Skin of body (tissue), 2 donors: ENCODE results near the gene CHAT. TPM values are rescaled to one million over a fixed set of nuclear protein-coding genes. Genes with fewer than 3 reads are reported as not detected.

Experiments used
- DNase-seq: peaks from one replicate; lab custom pipeline; 2025; lab: John Stamatoyannopoulos, UW
- total RNA-seq: library from RNA; depleted of rRNA; stranded (reverse); fragments of >200 nt; gene quantifications from one replicate; pipeline ENCODE4 v1.2.3, GENCODE V29; 2014

CHAT gene
- total RNA-seq, 1 donor from 2014 or later: not detected

DNA sequence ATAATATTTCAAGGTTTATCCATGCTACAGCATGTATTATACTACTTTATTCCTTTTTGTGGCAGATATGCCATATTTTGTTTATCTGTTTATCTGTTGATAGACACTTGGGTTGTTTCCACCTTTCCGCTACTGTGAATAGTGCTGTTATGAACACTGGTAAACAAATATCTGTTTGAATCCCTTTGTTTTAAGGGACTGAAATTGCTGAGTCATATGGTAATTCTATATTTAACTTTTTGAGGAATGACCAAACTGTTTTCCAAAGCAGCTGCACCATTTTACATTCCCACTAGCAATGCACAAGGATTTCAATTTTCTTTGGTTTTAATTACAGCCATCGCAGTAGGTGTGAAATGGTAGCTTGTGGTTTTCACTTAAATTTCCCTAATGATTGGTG, 69.0 kb downstream of the CHAT start:
- no peak for DNase-seq

DNA sequence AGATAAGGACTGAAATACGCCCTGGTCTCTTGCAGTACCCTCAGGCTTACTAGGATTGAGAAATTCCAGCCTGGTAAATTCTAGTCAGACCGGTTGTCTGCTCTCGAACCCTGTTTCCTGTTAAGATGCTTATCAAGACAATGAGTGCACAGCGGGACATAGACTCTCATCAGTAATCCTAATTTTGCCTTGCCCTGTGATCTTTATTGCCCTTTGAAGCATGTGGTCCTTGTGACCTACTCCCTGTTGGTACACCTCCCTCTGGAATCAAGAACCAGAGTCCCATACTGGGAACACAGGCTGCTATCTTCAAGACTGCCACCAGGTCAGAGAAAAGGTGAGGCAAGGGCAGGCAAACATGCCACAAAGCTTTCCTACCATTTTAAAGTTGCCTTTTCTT, 72.8 kb downstream of the CHAT start:
- DNase-seq: no peak

DNA sequence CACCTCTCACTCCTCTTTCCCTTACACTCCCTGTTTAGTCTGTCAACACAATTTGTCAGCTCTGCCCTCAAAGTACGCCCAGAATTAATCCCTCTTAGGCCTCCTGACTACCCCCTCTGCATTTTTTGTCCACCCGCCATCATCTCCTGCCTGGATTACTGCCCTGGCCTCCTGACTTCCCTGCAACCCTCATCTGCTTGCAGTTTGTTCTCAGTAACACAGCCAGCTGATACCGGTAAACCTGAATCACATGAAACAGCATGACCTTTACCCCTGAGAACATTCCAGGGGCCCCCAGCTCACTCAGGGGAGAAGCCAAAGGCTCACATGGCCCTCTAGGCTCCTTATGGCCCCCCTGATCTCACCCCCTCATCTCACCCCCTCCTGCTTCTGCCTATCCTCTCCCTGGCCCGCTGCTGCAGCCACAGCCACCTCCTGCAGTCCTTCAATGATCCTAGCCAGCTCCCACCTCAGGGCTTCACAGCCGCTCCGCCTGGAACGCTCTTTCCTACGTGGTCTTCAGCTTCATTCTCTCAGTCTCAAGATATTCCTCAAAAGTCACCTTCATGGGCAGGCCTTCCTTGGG, 74.5 kb downstream of the CHAT start:
- no peak for DNase-seq

GRCh38 chr10:49688920-49689319, 75.1 kb downstream of the CHAT start:
- DNase-seq: no peak

DNA sequence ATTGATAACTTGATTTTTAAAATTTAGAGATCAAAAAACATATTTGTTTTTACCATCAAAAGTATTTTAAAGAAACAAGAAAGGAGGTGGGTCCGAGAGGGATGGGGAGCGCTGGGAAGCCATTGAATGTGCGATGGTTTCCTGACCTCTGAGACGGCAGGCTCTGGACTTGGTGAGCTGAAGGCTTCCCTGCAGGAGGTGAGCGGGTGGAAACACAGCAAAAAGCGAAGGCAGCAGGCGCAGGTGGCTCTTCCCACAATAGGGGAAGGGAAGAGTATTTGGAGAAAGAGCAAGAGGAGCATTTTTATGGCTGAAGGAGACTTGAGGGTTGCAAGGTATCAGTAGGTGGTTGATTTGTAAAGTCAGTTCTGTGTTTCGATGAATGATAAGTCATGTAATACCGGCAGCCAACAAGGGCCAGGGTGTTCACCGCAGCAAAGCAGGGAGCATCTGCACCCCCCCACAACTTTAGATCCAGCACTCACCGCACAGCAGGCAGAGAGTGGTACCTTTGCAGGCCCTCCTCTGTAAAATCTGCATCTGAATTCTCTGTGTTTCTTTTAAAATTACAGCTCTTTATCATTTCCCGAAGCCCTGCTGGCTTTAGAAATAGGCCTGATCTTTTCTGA, 76.2 kb downstream of the CHAT start:
- no peak for DNase-seq

- DNase-seq: no peak
Measured at GRCh38 chr10:49690698-49691356, 77.0 kb downstream of the CHAT start.

DNA sequence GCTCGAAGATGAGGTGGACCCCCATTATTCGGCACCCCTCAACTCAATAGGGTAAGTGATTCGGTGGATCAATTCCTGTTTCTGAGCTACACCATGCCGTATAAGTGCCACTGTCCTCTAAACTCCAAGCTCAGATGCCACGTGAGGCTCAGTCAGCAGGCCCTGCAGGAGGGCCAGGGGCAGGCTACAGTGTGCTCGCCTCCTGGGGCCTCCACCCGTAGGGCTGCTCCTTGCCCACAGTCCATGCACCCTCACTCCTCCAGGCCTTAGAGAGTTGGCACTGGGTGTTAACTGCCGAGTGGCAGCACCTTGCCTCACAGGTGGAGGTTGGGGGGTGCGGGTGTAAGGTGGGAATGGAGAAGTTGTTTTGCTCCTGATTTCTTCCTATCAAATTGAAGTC, 77.8 kb downstream of the CHAT start:
- no peak for DNase-seq

DNA sequence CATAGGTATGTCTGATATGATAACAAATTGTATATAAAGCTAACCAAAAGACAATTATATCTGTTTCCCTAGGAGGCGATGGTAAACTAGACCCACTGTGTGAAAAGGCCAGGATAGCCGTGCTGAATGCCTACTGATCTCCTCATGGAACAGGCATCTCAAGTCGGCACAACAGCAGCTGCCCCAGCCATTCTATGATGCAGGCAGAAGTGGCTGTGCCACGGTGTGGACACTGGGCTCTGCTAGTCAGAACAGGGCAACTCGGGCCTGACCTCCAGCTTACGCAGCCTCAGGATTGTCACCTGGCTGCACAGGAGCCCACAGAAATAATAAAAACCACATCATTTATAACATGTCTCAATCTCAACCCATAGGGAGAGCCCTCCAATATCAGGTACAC, 80.6 kb downstream of the CHAT start:
- DNase-seq: no peak

- DNase-seq: no peak
Measured at GRCh38 chr10:49696311-49696710, 82.5 kb downstream of the CHAT start.

DNA sequence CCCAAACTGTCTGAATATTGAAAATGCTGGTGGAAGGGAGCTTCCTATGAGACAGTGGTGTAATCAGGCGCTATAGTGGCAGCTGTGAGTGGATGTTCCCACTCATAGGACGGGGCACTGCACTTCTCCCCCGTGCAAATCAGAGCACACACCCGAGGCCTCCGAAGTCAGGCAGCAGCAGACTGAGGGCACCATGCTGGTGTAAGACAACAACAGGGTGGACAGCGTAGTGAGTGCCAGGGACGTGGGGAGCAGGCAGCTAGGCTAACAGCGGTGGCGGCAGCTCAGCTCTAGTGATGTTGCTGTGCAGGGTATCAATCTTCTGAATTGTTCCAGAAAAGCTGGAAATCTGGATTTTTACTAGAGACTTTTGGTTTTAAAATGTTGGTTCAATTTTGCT, 84.8 kb downstream of the CHAT start:
- DNase-seq: no peak

DNA sequence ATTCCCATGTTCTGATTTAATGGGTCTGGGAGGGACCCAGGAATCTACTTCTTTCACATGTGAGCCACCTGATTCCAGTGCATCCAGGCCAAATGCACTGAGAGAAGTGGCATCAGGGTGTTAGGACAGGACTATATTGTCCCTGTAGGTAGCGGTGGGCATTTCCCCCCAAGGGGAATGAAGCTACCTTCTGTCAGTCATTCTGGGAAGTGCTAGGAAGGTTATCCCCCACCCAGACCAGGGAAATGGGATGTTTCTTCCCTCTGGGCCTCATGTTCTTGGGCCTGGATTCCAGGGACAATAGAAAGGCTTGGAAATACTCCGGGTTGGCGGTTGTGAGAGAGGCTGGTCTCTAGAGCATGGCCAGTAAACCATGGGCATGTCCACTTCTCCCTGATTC, 86.4 kb downstream of the CHAT start:
- no peak for DNase-seq

DNA sequence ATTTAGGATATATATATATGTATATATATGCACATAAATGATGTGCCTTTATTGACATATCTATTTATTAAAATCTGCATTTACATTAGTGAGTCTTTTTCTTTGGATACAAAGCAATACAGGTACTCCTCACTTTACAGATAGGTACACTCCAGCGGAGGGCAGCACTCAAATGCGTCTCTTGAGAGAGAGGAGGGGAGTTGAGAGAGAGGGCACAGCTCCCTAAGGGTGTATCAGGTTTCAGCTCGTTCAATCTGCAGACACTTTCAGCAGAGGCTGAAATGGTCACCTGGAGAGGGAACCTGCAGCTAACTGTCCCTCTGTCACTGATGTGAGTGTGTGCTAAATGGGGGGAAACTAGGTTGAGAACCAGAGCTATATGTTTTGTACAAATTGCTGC, 87.2 kb downstream of the CHAT start:
- DNase-seq: no peak

GRCh38 chr10:49707585-49707984, 93.7 kb downstream of the CHAT start:
- DNase-seq: no peak

- DNase-seq: no peak
Measured at GRCh38 chr10:49709934-49710333, 96.1 kb downstream of the CHAT start.

GRCh38 chr10:49710966-49711365, 97.1 kb downstream of the CHAT start:
- no peak for DNase-seq

DNA sequence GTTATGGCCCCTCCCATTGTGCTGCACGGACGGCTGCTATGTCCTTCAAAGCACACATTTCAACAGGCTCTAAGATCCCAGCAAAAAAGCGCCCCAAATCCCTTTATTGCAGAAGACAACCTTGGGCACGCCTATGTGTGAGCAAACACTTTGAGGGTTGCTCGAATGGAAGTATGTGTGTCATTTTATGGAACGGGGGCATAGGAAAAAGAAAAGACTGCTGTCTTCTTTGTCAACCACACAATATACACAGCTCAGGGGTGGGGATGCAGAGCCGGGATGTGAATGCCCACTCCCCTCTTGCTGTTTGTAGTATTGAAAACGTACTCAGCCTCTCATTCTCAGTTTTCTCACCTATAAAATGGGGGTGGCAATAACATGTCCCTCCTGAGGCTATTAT, 97.6 kb downstream of the CHAT start:
- no peak for DNase-seq

- DNase-seq: no peak
Measured at GRCh38 chr10:49713266-49713665, 99.4 kb downstream of the CHAT start.

Other genes with a start within 250 kb of the CHAT start
- 0.20 TPM for gene DRGX, start 217.9 kb upstream of the CHAT start, total RNA-seq
- 17.2 TPM for gene ERCC6, start 74.9 kb upstream of the CHAT start, total RNA-seq
- gene SLC18A3, start 3.7 kb upstream of the CHAT start, total RNA-seq: not detected
- gene C10orf53, start 65.6 kb downstream of the CHAT start, total RNA-seq: not detected
- gene OGDHL, start 148.3 kb downstream of the CHAT start, total RNA-seq: 0.89 TPM